M059J (cell line): ENCODE data around the gene ACE. TPM values are rescaled to one million over a fixed set of nuclear protein-coding genes. Genes with fewer than 3 reads are reported as not detected.
A peak's percentile ranks its signal among the peaks of the same experiment; 100 is the strongest.

Source experiments
- DNase-seq: peaks from one replicate; pipeline ENCODE4 v3.0.0-alpha.2; 2012; ENCODE audit warnings: low read depth
- total RNA-seq: library from RNA; depleted of rRNA; stranded (reverse); fragments of >200 nt; shearing (Covaris generic); gene quantifications from 2 replicates; pipeline ENCODE4 v1.2.3, GENCODE V29; 2014; rRNA removed

ACE gene
- total RNA-seq, result 1.3 and 2.1 TPM in 2 replicates

GRCh38 chr17:63476854-63477479, at the start of gene ACE:
TSS of gene ACE (plus strand) at chr17:63477061. CDS start at chr17:63477095, 34 bp downstream.
- DNase-seq, result peak; percentile 24

GRCh38 chr17:63429766-63430165, 47.1 kb upstream of the ACE start:
- DNase-seq, result no peak

- no peak for DNase-seq
Observed at GRCh38 chr17:63430223-63430622, 46.6 kb upstream of the ACE start.

GRCh38 chr17:63431618-63431938, 45.3 kb upstream of the ACE start:
- DNase-seq, result no peak

- peak; percentile 75 for DNase-seq
Observed at GRCh38 chr17:63431939-63432804, 44.7 kb upstream of the ACE start.

- peak; percentile 97 for DNase-seq
Observed at GRCh38 chr17:63433746-63434591, 42.9 kb upstream of the ACE start.

- DNase-seq, result peak; percentile 96
Observed at GRCh38 chr17:63434951-63435571, 41.8 kb upstream of the ACE start.

- DNase-seq, result peak; percentile 83
Observed at GRCh38 chr17:63435681-63436522, 41.0 kb upstream of the ACE start.

- DNase-seq, result no peak
Observed at GRCh38 chr17:63436523-63437110, 40.2 kb upstream of the ACE start.

GRCh38 chr17:63437287-63438091, 39.4 kb upstream of the ACE start:
- no peak for DNase-seq

- no peak for DNase-seq
Observed at GRCh38 chr17:63438092-63439051, 38.5 kb upstream of the ACE start.

- DNase-seq, result peak; percentile 85
Observed at GRCh38 chr17:63439687-63440086, 37.2 kb upstream of the ACE start.

GRCh38 chr17:63440127-63440769, 36.6 kb upstream of the ACE start:
- no peak for DNase-seq

- DNase-seq, result no peak
Observed at GRCh38 chr17:63440770-63441335, 36.0 kb upstream of the ACE start.

- no peak for DNase-seq
Observed at GRCh38 chr17:63441654-63442053, 35.2 kb upstream of the ACE start.

- DNase-seq, result no peak
Observed at GRCh38 chr17:63442074-63442473, 34.8 kb upstream of the ACE start.

GRCh38 chr17:63442549-63443035, 34.3 kb upstream of the ACE start:
- no peak for DNase-seq
